Ovary (tissue), 10 donors: ENCODE measurements around the gene KAZALD1. TPM values are rescaled to one million over a fixed set of nuclear protein-coding genes. Genes with fewer than 3 reads are reported as not detected.
A peak's percentile ranks its signal among the peaks of the same experiment; 100 is the strongest.

Experiments used
- DNase-seq, 5 donors: peaks; one replicate each; pipeline ENCODE4 v3.0.0-alpha.2; 2019 to 2020
- H3K27ac ChIP-seq, 2 donors: fragments of 200-600 bp; one replicate each; pipeline versions ENCODE4 v1.5.1 to v1.8.0; 2019 to 2022
- H3K27me3 ChIP-seq: fragments of 200-600 bp; one replicate; pipeline ENCODE4 v1.8.0; 2022
- H3K36me3 ChIP-seq: fragments of 200-600 bp; sonication (generic); one replicate; pipeline ENCODE4 v1.5.1; 2019
- H3K4me1 ChIP-seq: one replicate; pipeline ENCODE4 v1.8.1; 2013; ENCODE audit warnings: mild to moderate bottlenecking, moderate library complexity; ENCODE audit not compliant: insufficient read depth
- H3K4me3 ChIP-seq: fragments of 200-600 bp; sonication (generic); one replicate; pipeline ENCODE4 v1.5.1; 2017
- H3K9me3 ChIP-seq, 2 donors: fragments of 200-600 bp in 1 of 2; sonication (generic) in 1 of 2; one replicate each; pipeline versions ENCODE4 v1.5.1 to v1.8.1; 2013 to 2019; ENCODE audit warnings: mild to moderate bottlenecking in 1 of 2, moderate library complexity in 1 of 2
- EP300 ChIP-seq: sonication (generic); formaldehyde crosslinking; IDR thresholded peaks from one replicate; pipeline ENCODE4 v1.6.1; 2017; ENCODE audit warnings: antibody characterized with exemption
- POLR2A ChIP-seq: fragments of 450-650 bp; IDR thresholded peaks from one replicate; pipeline ENCODE4 v1.6.1; 2017; ENCODE audit warnings: antibody characterized with exemption, mild to moderate bottlenecking, moderate library complexity
- WGBS, 3 donors: extraction: QIAGEN DNeasy Blood & Tissue Kit in 1 of 3; methylation state at CpG; one replicate each; pipeline versions ENCODE4 v1.1.5 to v1.1.7; 2013 to 2017; 5-methylcytosine and 5-hydroxymethylcytosine counted together
- intact Hi-C, 4 donors: fragments of 100-400 bp; cut with DNase I; formaldehyde crosslinking; loops; one replicate each; pipeline versions ENCODE4 v1.11.0 to v1.15.1; 2022 to 2023
- long read RNA-seq, 3 donors: library from polyadenylated mRNA in 2 of 3; unstranded in 2 of 3; transcript quantifications; one replicate each; pipeline ENCODE4 v2.0.0 and lab custom pipeline, GENCODE V29; 2021 to 2026
- polyA plus RNA-seq, 2 donors: library from polyadenylated mRNA; stranded (reverse); fragments of 200-250 nt in 1 of 2; fragments of 350-450 nt in 1 of 2; fragmentation: Illumina TruSeq in 1 of 2; extraction: RNeasy Lipid Tissue Mini Kit (QIAGEN cat#74804) in 1 of 2; gene quantifications; one replicate each; pipeline ENCODE4 v1.2.3, GENCODE V29; 2013 to 2014
- total RNA-seq, 7 donors: library from RNA; depleted of rRNA in 2 of 7; stranded (reverse); fragments of >200 nt in 2 of 7; fragmentation: NEBNext Ultra II Directional in 3 of 7; extraction: Animal tissue kit (Norgen Biotek cat#: 25700) in 3 of 7; gene quantifications; one replicate each; pipeline versions ENCODE4 v1.1.0 to v1.2.4, GENCODE V29; 2016 to 2023
- TF ChIP-seq, protein P1 (sequence below), 3 donors: fragments of 450-650 bp in 2 of 3; fragments of 200-600 bp in 1 of 3; IDR thresholded peaks; one replicate each; pipeline versions ENCODE4 v1.5.1 to v1.8.0; 2016 to 2022; ENCODE audit warnings: antibody characterized with exemption in 3 of 3, mild to moderate bottlenecking in 1 of 3
- donor health status: DM: no; HTN: no; CAD: no; lungs with moderate emphysema.
- donor health status: DM: no; HTN: no; CAD: no.
- donor health status: Bipolar disorder and iron deficiency.
- donor health status: DM: yes; HTN: yes; CAD: no.
- donor health status: DM: no; HTN: no; CAD: no.
- donor health status: DM: yes; HTN: yes; CAD: no.

Gene KAZALD1, protein sequence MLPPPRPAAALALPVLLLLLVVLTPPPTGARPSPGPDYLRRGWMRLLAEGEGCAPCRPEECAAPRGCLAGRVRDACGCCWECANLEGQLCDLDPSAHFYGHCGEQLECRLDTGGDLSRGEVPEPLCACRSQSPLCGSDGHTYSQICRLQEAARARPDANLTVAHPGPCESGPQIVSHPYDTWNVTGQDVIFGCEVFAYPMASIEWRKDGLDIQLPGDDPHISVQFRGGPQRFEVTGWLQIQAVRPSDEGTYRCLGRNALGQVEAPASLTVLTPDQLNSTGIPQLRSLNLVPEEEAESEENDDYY
- total RNA-seq (1 to 10 TPM in 2 of 7 donors, under 1 TPM in 3, not detected in 2; 0.57 to 1.4 (median 0.94) TPM), polyA plus RNA-seq (1 to 10 TPM in 1 of 2 donors, under 1 TPM in 1; 0.46 to 1.9 TPM)
- long read RNA-seq, donor 1: 0 reads
- long read RNA-seq, donor 2, partial matches to known transcripts: 0 of 2 reads
- long read RNA-seq, donor 2, other reads (novel, unspliced or antisense): 0 of 2 reads
- long read RNA-seq, donor 3, partial matches to known transcripts: 0 of 1 reads
- long read RNA-seq, donor 3, other reads (novel, unspliced or antisense): 0 of 1 reads

DNA sequence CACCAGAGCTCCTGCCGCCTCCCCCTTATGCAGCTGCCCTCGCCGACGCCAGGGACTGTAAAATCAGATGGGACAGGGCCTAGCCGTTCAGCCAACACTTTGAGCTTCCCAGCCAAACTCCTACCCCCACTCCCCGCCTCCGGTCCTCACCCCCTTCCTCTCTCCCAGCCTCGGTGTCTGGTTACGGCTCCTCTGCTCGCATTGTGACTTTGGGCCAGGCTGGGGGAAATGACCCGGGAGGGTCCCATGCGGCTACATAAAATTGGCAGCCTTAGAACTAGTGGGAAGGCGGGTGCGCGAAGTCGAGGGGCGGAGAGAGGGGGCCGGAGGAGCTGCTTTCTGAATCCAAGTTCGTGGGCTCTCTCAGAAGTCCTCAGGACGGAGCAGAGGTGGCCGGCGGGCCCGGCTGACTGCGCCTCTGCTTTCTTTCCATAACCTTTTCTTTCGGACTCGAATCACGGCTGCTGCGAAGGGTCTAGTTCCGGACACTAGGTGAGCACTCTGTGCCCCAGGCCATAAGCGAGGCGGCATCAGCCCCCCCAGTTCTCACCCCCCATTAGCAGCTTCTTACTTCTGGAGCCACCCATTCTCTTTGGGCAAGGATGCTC is at the start of gene KAZALD1:
KAZALD1 (plus strand) TSS at position 366 of the 608 bp plus-strand sequence. CDS start 604 bp downstream, outside the sequence.
- peak within 1 kb of the TSS; percentile 58 to 76 for H3K27ac ChIP-seq
- H3K27me3 ChIP-seq: peaks cover 3% of the 10 kb centered on the region
- H3K9me3 ChIP-seq: no peaks in the 10 kb centered on the region
- peak within 1 kb of the TSS; percentile 83 for H3K4me3 ChIP-seq
- peak in 3 of 5 donors; percentile 24 to 35 (median 32) for DNase-seq
- intact Hi-C loops: loop anchor here in 1 of 4 donors (5.0 kb wide), 1 partner anchor 64 kb away; the partner anchor contains the start of gene LZTS2
- TF ChIP-seq, protein P1, sequence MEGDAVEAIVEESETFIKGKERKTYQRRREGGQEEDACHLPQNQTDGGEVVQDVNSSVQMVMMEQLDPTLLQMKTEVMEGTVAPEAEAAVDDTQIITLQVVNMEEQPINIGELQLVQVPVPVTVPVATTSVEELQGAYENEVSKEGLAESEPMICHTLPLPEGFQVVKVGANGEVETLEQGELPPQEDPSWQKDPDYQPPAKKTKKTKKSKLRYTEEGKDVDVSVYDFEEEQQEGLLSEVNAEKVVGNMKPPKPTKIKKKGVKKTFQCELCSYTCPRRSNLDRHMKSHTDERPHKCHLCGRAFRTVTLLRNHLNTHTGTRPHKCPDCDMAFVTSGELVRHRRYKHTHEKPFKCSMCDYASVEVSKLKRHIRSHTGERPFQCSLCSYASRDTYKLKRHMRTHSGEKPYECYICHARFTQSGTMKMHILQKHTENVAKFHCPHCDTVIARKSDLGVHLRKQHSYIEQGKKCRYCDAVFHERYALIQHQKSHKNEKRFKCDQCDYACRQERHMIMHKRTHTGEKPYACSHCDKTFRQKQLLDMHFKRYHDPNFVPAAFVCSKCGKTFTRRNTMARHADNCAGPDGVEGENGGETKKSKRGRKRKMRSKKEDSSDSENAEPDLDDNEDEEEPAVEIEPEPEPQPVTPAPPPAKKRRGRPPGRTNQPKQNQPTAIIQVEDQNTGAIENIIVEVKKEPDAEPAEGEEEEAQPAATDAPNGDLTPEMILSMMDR (IDR thresholded peaks at IDR 0.05): no peak
- no peak for TF ChIP-seq POLR2A
- TF ChIP-seq EP300: no peak
- peaks cover 12% of the 10 kb centered on the region for H3K4me1 ChIP-seq
- 27 to 38% (median 32%) methylated on average over 31 of the region's 31 CpGs for WGBS, 3 donors
- no peaks in the 10 kb centered on the region for H3K36me3 ChIP-seq

DNA sequence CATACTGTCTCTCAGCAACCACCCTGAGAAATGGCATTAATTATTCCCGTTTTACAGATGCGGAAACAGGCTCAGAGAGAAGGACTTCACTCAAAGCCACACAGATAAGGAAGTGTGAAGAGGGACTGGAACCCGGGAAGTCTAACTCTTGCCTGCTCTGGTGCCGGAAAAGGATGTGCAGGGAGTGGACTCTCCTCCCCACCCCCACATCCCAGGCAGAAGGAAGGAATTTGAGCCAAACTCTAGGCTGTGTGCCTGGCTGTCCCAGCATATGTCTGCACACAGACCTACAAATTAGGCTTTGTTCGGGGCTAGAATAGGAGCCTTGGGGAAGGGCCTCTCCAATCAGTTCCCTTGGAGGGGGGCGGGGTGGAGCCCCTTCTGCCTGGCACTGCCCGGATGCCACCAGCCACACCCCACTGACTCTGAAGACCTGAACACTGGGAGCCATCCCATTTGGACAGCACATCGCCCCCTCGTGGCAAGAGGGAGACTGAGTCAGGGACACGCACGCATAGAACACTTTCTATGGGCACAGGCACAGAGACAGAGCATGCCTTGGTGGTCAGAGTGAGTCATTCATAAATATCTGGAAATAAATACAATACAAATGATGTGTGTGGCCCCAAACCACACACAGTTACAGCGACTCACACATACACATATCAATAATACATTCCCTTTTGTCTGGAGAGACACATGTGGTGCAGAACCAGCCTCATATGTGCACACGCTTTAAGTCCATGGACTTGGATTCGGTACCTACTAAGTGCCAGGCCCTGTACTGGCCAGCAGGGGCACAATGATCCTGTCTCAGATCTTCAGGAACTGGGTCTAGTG is 49.0 kb upstream of the KAZALD1 start:
- WGBS, 3 donors: 14 to 15% (median 15%) methylated on average over 14 of the region's 14 CpGs
- H3K9me3 ChIP-seq: no peaks in the 10 kb centered on the region
- TF ChIP-seq EP300 (no peak), POLR2A (no peak)
- TF ChIP-seq, protein P1 (IDR thresholded peaks at IDR 0.05): peak; percentile 91 to 92 (median 92)
- peak; percentile 85 to 91 (median 89) for DNase-seq
- no peak overlapping the region for H3K4me3 ChIP-seq
- H3K36me3 ChIP-seq: no peaks in the 10 kb centered on the region
- H3K27ac ChIP-seq: no peak overlapping the region
- no peaks in the 10 kb centered on the region for H3K27me3 ChIP-seq
- intact Hi-C loops: loop anchor here (2.0 kb wide), 1 partner anchor 18 kb away; no protein-coding TSS in a partner anchor
- H3K4me1 ChIP-seq: peaks cover 11% of the 10 kb centered on the region

DNA sequence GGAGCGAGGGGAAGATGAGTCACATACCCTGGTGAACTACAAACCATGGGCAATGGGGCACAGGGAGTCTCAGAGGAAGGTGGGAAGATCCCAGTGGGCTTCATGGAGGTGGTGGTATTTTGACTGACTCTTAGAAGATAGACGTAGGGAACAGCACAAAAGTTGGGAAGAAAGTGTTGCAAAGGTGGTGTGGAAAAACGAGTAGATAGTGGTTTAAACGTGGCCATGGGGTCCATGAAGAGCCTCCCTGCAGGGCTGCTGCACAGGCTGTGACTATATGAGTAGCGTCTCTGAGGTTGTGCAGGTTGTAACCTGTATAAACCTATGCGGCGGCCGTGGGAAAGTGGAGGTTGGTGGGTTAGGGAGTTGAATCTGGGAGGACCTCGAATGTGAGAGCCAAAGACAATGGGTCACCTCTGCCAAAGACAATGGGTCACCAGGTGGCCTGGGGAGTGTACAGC is 48.4 kb upstream of the KAZALD1 start:
- no peak overlapping the region for H3K4me3 ChIP-seq
- 40 to 51% (median 41%) methylated on average over 9 of the region's 9 CpGs for WGBS, 3 donors
- intact Hi-C loops: loop anchor here (2.0 kb wide), 1 partner anchor 19 kb away; no protein-coding TSS in a partner anchor

More for the DNA sequence above, 48.4 kb upstream of the KAZALD1 start:
- Histone ChIP-seq H3K36me3 (no peaks in the 10 kb centered on the region), H3K27ac (no peak overlapping the region), H3K9me3 (no peaks in the 10 kb centered on the region), H3K4me1 (peaks cover 4% of the 10 kb centered on the region), H3K27me3 (no peaks in the 10 kb centered on the region)
- TF ChIP-seq, protein P1 (IDR thresholded peaks at IDR 0.05): no peak
- TF ChIP-seq EP300: no peak
- peak in 1 of 5 donors; percentile 31 for DNase-seq
